MM.1S (cell line): ENCODE data around the gene MFSD6.

Experiments used
- DNase-seq: peaks from one replicate; pipeline ENCODE4 v3.0.0-alpha.2; 2015
- H2AFZ ChIP-seq: fragments of 300-600 bp; sonication (generic); 2 replicates; pipeline ENCODE4 v1.6.0; 2016; ENCODE audit warnings: antibody characterized with exemption, low read length
- H3F3A ChIP-seq: fragments of 300-600 bp; sonication (generic); 2 replicates; pipeline ENCODE4 v1.6.1; 2016; ENCODE audit warnings: mild to moderate bottlenecking, antibody characterized with exemption, low read length, moderate library complexity, mixed read lengths; ENCODE audit not compliant: insufficient read depth
- H3K27ac ChIP-seq: fragments of 300-600 bp; sonication (generic); 2 replicates; pipeline ENCODE4 v1.5.1; 2016; ENCODE audit warnings: mild to moderate bottlenecking, low read length
- H3K27me3 ChIP-seq: fragments of 300-600 bp; sonication (generic); replicated peaks from 2 replicates; pipeline ENCODE4 v1.6.0; 2016; ENCODE audit warnings: low read length; ENCODE audit not compliant: insufficient read depth
- H3K36me3 ChIP-seq: fragments of 300-600 bp; sonication (generic); replicated peaks from 2 replicates; pipeline ENCODE4 v1.6.1; 2016; ENCODE audit warnings: mild to moderate bottlenecking, low read length, mixed read lengths; ENCODE audit not compliant: insufficient read depth
- H3K4me1 ChIP-seq: fragments of 300-600 bp; sonication (generic); 2 replicates; pipeline ENCODE4 v1.6.1; 2016; ENCODE audit warnings: low read length, mixed read lengths
- H3K4me2 ChIP-seq: fragments of 300-600 bp; sonication (generic); 2 replicates; pipeline ENCODE4 v1.6.0; 2016; ENCODE audit warnings: low read depth, low read length
- H3K4me3 ChIP-seq: fragments of 300-600 bp; sonication (generic); 2 replicates; pipeline ENCODE4 v1.5.1; 2016; ENCODE audit warnings: low read length, mixed read lengths
- H3K79me2 ChIP-seq: fragments of 300-600 bp; sonication (generic); 2 replicates; pipeline ENCODE4 v1.6.1; 2016; ENCODE audit warnings: mixed run types, low read length, mixed read lengths
- H3K9ac ChIP-seq: fragments of 300-600 bp; sonication (generic); 2 replicates; pipeline ENCODE4 v1.6.1; 2016; ENCODE audit warnings: low read length, mixed read lengths
- H3K9me2 ChIP-seq: fragments of 300-600 bp; sonication (generic); replicated peaks from 2 replicates; pipeline ENCODE4 v1.6.1; 2016; ENCODE audit warnings: mild to moderate bottlenecking, low read length, mixed read lengths; ENCODE audit not compliant: insufficient read depth
- H3K9me3 ChIP-seq: fragments of 300-600 bp; sonication (generic); replicated peaks from 2 replicates; pipeline ENCODE4 v1.6.1; 2016; ENCODE audit warnings: mild to moderate bottlenecking, low read length, mixed read lengths; ENCODE audit not compliant: insufficient read depth
- H4K20me1 ChIP-seq: fragments of 300-600 bp; sonication (generic); 2 replicates; pipeline ENCODE4 v1.6.1; 2016; ENCODE audit warnings: mild to moderate bottlenecking, low read length, moderate library complexity, mixed read lengths; ENCODE audit not compliant: insufficient read depth
- CTCF ChIP-seq: fragments of 300-600 bp; sonication (generic); IDR thresholded peaks from 2 replicates; pipeline ENCODE4 v1.5.1; 2016; ENCODE audit warnings: antibody characterized with exemption, low read length, mixed read lengths
- EZH2 ChIP-seq: fragments of 300-600 bp; sonication (generic); optimal IDR thresholded peaks from 2 replicates; pipeline ENCODE3; 2017; ENCODE audit warnings: low read depth, mild to moderate bottlenecking, antibody characterized with exemption, low read length, mixed read lengths
- EZH2phosphoT487 ChIP-seq: fragments of 300-600 bp; sonication (generic); IDR thresholded peaks from 2 replicates; pipeline ENCODE4 v1.6.1; 2018; ENCODE audit warnings: antibody characterized with exemption, low read length

MFSD6 gene

GRCh38 chr2:190446193-190446592, 38.0 kb downstream of the MFSD6 start:
- Histone ChIP-seq H3K36me3 (no peaks in the 10 kb centered on the region), H3K4me2 (no peak overlapping the region), H4K20me1 (no peaks in the 10 kb centered on the region), H3K79me2 (peaks cover 21% of the 10 kb centered on the region), H3K27me3 (no peaks in the 10 kb centered on the region), H3K4me3 (no peak overlapping the region), H3K9me3 (no peaks in the 10 kb centered on the region), H3K27ac (no peak overlapping the region), H3K4me1 (no peaks in the 10 kb centered on the region), H3K9ac (no peak overlapping the region), H3K9me2 (no peaks in the 10 kb centered on the region), H2AFZ (no peak overlapping the region), H3F3A (no peaks in the 10 kb centered on the region)
- TF ChIP-seq EZH2 (no peak), EZH2phosphoT487 (no peak), CTCF (no peak)
- no peak for DNase-seq

DNA sequence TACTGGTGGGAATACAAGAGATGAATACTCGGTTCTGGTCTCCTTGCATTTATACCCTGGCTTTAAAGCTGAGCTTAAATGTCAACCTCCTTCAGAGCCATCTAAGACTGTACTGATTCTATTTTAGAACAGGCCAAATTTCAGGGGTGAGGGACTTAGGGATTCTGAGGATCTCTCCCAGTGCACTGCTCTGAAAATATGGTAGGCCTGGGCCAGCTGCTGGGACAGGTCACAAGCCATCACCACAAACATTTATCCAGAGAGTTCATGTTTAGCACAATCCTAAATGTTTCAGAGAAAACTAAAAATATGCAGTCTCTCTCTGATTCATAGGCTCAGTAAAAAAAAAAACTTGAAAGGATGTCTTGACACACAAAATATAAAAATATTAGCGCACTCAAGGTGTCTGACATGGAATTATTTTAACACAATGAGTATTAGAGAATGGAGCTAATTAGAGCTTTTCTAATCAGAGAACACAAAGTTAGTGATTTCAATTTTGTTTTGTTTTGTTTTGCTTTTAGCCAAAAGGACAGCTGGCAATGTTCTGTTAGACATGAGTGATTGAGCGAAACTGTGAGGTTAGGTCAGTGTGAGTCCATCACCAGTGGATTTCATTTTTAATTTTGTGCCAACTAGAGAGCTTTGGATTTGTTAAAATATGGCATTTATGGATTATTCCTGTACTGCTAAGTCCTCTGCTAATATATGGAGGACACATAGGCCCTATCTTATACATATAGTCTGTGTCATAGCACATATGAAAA, 38.8 kb downstream of the MFSD6 start:
- no peaks in the 10 kb centered on the region for H3K27me3 ChIP-seq
- H3K9me3 ChIP-seq: no peaks in the 10 kb centered on the region
- no peak overlapping the region for H3K9ac ChIP-seq
- H3K9me2 ChIP-seq: no peaks in the 10 kb centered on the region
- H3F3A ChIP-seq: no peaks in the 10 kb centered on the region
- TF ChIP-seq EZH2phosphoT487 (no peak), EZH2 (no peak), CTCF (no peak)
- H3K36me3 ChIP-seq: no peaks in the 10 kb centered on the region
- H3K4me3 ChIP-seq: no peak overlapping the region
- no peak overlapping the region for H3K27ac ChIP-seq
- H2AFZ ChIP-seq: no peak overlapping the region
- no peak overlapping the region for H3K4me2 ChIP-seq
- DNase-seq: no peak
- H4K20me1 ChIP-seq: no peaks in the 10 kb centered on the region
- no peaks in the 10 kb centered on the region for H3K4me1 ChIP-seq
- peaks cover 21% of the 10 kb centered on the region for H3K79me2 ChIP-seq

GRCh38 chr2:190447766-190448165, 39.6 kb downstream of the MFSD6 start:
- Histone ChIP-seq H3K4me1 (no peaks in the 10 kb centered on the region), H2AFZ (no peak overlapping the region), H4K20me1 (no peaks in the 10 kb centered on the region), H3K36me3 (no peaks in the 10 kb centered on the region), H3K4me2 (no peak overlapping the region), H3K4me3 (no peak overlapping the region), H3K27me3 (no peaks in the 10 kb centered on the region), H3F3A (no peaks in the 10 kb centered on the region), H3K27ac (no peak overlapping the region), H3K9ac (no peak overlapping the region), H3K79me2 (peaks cover 17% of the 10 kb centered on the region), H3K9me2 (no peaks in the 10 kb centered on the region), H3K9me3 (no peaks in the 10 kb centered on the region)
- TF ChIP-seq EZH2: no peak
- no peak for TF ChIP-seq EZH2phosphoT487
- no peak for TF ChIP-seq CTCF
- no peak for DNase-seq
